Loucy (cell line): Measurements from ENCODE around the gene NCOA5.

ENCODE experiments used
- H2AFZ ChIP-seq: fragments of 200-600 bp; sonication (generic); 2 replicates; pipeline ENCODE4 v1.6.0; 2016; ENCODE audit warnings: antibody characterized with exemption, mild to moderate bottlenecking, low read length, moderate library complexity
- H3F3A ChIP-seq: fragments of 200-600 bp; 2 replicates; pipeline ENCODE4 v1.6.0; 2016; ENCODE audit warnings: antibody characterized with exemption, low read depth, mild to moderate bottlenecking
- H3K27me3 ChIP-seq: fragments of 200-600 bp; sonication (generic); 2 replicates; pipeline ENCODE4 v1.6.1; 2014; ENCODE audit warnings: low read length, mild to moderate bottlenecking; ENCODE audit not compliant: insufficient read depth, poor library complexity, severe bottlenecking
- H3K36me3 ChIP-seq: fragments of 200-600 bp; sonication (generic); 2 replicates; pipeline ENCODE4 v1.6.1; 2016; ENCODE audit warnings: low read length; ENCODE audit not compliant: insufficient read depth
- H3K4me1 ChIP-seq: fragments of 200-600 bp; sonication (generic); 2 replicates; pipeline ENCODE4 v1.5.1; 2014; ENCODE audit warnings: low read length, mild to moderate bottlenecking; ENCODE audit not compliant: insufficient read depth, poor library complexity, severe bottlenecking
- H3K4me2 ChIP-seq: fragments of 200-600 bp; sonication (generic); 2 replicates; pipeline ENCODE4 v1.6.0; 2014; ENCODE audit warnings: antibody characterized with exemption, low read length, low read depth, mild to moderate bottlenecking; ENCODE audit not compliant: poor library complexity, severe bottlenecking
- H3K4me3 ChIP-seq: fragments of 200-600 bp; sonication (generic); 2 replicates; pipeline ENCODE4 v1.5.1; 2014; ENCODE audit warnings: low read length, mild to moderate bottlenecking, mixed read lengths; ENCODE audit not compliant: poor library complexity, severe bottlenecking
- H3K79me2 ChIP-seq: fragments of 200-600 bp; sonication (generic); 2 replicates; pipeline ENCODE4 v1.6.1; 2014; ENCODE audit warnings: low read length; ENCODE audit not compliant: insufficient read depth
- H3K9ac ChIP-seq: fragments of 200-600 bp; sonication (generic); 2 replicates; pipeline ENCODE4 v1.6.0; 2014; ENCODE audit warnings: mild to moderate bottlenecking, low read depth, low read length, moderate library complexity; ENCODE audit not compliant: poor library complexity, severe bottlenecking
- H3K9me2 ChIP-seq: fragments of 200-600 bp; sonication (generic); replicated peaks from 2 replicates; pipeline ENCODE4 v1.6.1; 2016; ENCODE audit warnings: low read depth, low read length, mixed read lengths
- H3K9me3 ChIP-seq: fragments of 200-600 bp; sonication (generic); 2 replicates; pipeline ENCODE4 v1.6.1; 2014; ENCODE audit warnings: mild to moderate bottlenecking, antibody characterized with exemption, low read length, low read depth; ENCODE audit not compliant: insufficient read depth
- H4K20me1 ChIP-seq: fragments of 200-600 bp; sonication (generic); 2 replicates; pipeline ENCODE4 v1.6.0; 2014; ENCODE audit warnings: antibody characterized with exemption, low read length, mild to moderate bottlenecking; ENCODE audit not compliant: insufficient read depth, poor library complexity, severe bottlenecking
- CTCF ChIP-seq: fragments of 200-600 bp; sonication (generic); conservative IDR thresholded peaks from 2 replicates; pipeline ENCODE4 v1.5.1; 2014; ENCODE audit warnings: mild to moderate bottlenecking, antibody characterized with exemption, low read length
- EZH2phosphoT487 ChIP-seq: fragments of 200-600 bp; IDR thresholded peaks from 2 replicates; pipeline ENCODE4 v1.6.1; 2018; ENCODE audit warnings: antibody characterized with exemption, mild to moderate bottlenecking, moderate library complexity, borderline replicate concordance

The NCOA5 gene

GRCh38 chr20:46012921-46013320 is 76.8 kb downstream of the NCOA5 start:
- Histone ChIP-seq H3K79me2 (no peaks in the 10 kb centered on the region), H3K9me2 (no peaks in the 10 kb centered on the region), H3K27me3 (no peaks in the 10 kb centered on the region), H4K20me1 (no peaks in the 10 kb centered on the region), H3F3A (no peaks in the 10 kb centered on the region), H3K9ac (no peak overlapping the region), H3K36me3 (no peaks in the 10 kb centered on the region), H3K4me3 (no peak overlapping the region), H3K4me1 (peaks cover 22% of the 10 kb centered on the region), H3K9me3 (no peaks in the 10 kb centered on the region), H3K4me2 (no peak overlapping the region), H2AFZ (no peak overlapping the region)
- no peak for TF ChIP-seq CTCF
- TF ChIP-seq EZH2phosphoT487, result no peak

- H3K36me3 ChIP-seq, result no peaks in the 10 kb centered on the region
- no peak overlapping the region for H3K4me2 ChIP-seq
- H3F3A ChIP-seq, result no peaks in the 10 kb centered on the region
- H3K4me1 ChIP-seq, result peaks cover 30% of the 10 kb centered on the region
- H3K9me2 ChIP-seq, result no peaks in the 10 kb centered on the region
- TF ChIP-seq EZH2phosphoT487 (no peak), CTCF (peak; percentile 74)
- no peaks in the 10 kb centered on the region for H3K79me2 ChIP-seq
- H4K20me1 ChIP-seq, result no peaks in the 10 kb centered on the region
- H3K27me3 ChIP-seq, result no peaks in the 10 kb centered on the region
- H3K4me3 ChIP-seq, result no peak overlapping the region
- no peaks in the 10 kb centered on the region for H3K9me3 ChIP-seq
- H2AFZ ChIP-seq, result no peak overlapping the region
- H3K9ac ChIP-seq, result no peak overlapping the region
Measured at GRCh38 chr20:46011631-46012482, 77.9 kb downstream of the NCOA5 start.
